Stimulated activated CD4-positive, alpha-beta T cell treated with anti-CD3 and anti-CD28 coated beads, Interleukin-15, amount 100 ng/mL, for 1 hour (primary cell): ENCODE data around the gene TIMM23.
"Not testable (repeated sequence)": the region's sequence is repeated elsewhere in the genome, so short reads cannot be mapped to it uniquely, and the experiment has no call there.

Experiments used
- DNase-seq, 2 donors: peaks; one replicate each; pipeline ENCODE4 v3.0.0-alpha.2; 2020; ENCODE audit warnings: low read depth in 1 of 2, low spot score in 1 of 2

The TIMM23 gene

GRCh38 chr10:45972106-45972812 is at the start of gene TIMM23:
TSS of gene TIMM23 (plus strand) at chr10:45972489. CDS start at chr10:45972625, 136 bp downstream.
- DNase-seq: peak; percentile 74 to 82

- not testable (repeated sequence) for DNase-seq
Observed at GRCh38 chr10:45926790-45927189, 45.5 kb upstream of the TIMM23 start.

GRCh38 chr10:45931305-45931704 is 41.0 kb upstream of the TIMM23 start:
- DNase-seq: not testable (repeated sequence)

- DNase-seq: not testable (repeated sequence)
Observed at GRCh38 chr10:45934788-45935187, 37.5 kb upstream of the TIMM23 start.

- not testable (repeated sequence) for DNase-seq
Observed at GRCh38 chr10:45939176-45939697, 33.1 kb upstream of the TIMM23 start.

- DNase-seq: not testable (repeated sequence)
Observed at GRCh38 chr10:45941196-45941595, 31.1 kb upstream of the TIMM23 start.

- DNase-seq: not testable (repeated sequence)
Observed at GRCh38 chr10:45945476-45945875, 26.8 kb upstream of the TIMM23 start.

- not testable (repeated sequence) for DNase-seq
Observed at GRCh38 chr10:45947363-45947762, 24.9 kb upstream of the TIMM23 start.

GRCh38 chr10:45948801-45949200 is 23.5 kb upstream of the TIMM23 start:
- not testable (repeated sequence) for DNase-seq

GRCh38 chr10:45954367-45954766 is 17.9 kb upstream of the TIMM23 start:
- not testable (repeated sequence) for DNase-seq

GRCh38 chr10:45956634-45957033 is 15.7 kb upstream of the TIMM23 start:
- DNase-seq: not testable (repeated sequence)

- not testable (repeated sequence) for DNase-seq
Observed at GRCh38 chr10:45957928-45958327, 14.4 kb upstream of the TIMM23 start.

GRCh38 chr10:45962686-45963452 is 9.4 kb upstream of the TIMM23 start:
- DNase-seq: not testable (repeated sequence)

GRCh38 chr10:45971019-45971418 is 1.3 kb upstream of the TIMM23 start:
- DNase-seq: not testable (repeated sequence)

- DNase-seq: not testable (repeated sequence)
Observed at GRCh38 chr10:45971742-45972105, 565 bp upstream of the TIMM23 start.

- DNase-seq: not testable (repeated sequence)
Observed at GRCh38 chr10:45972813-45973169, 502 bp downstream of the TIMM23 start.

- DNase-seq: not testable (repeated sequence)
Observed at GRCh38 chr10:45974041-45974440, 1.8 kb downstream of the TIMM23 start.

- not testable (repeated sequence) for DNase-seq
Observed at GRCh38 chr10:45978554-45978953, 6.3 kb downstream of the TIMM23 start.

- not testable (repeated sequence) for DNase-seq
Observed at GRCh38 chr10:45981367-45981766, 9.1 kb downstream of the TIMM23 start.

GRCh38 chr10:45983538-45984186 is 11.4 kb downstream of the TIMM23 start:
- not testable (repeated sequence) for DNase-seq

GRCh38 chr10:45984473-45984872 is 12.2 kb downstream of the TIMM23 start:
- DNase-seq: not testable (repeated sequence)
